ENCODE results near the gene SH3PXD2B. TPM values are rescaled to one million over a fixed set of nuclear protein-coding genes. Genes with fewer than 3 reads are reported as not detected.

Gene SH3PXD2B
- total and polyA plus RNA-seq, 2 donors (not counting 1 experiment from before 2014, with no cell fraction given) = not detected

DNA sequence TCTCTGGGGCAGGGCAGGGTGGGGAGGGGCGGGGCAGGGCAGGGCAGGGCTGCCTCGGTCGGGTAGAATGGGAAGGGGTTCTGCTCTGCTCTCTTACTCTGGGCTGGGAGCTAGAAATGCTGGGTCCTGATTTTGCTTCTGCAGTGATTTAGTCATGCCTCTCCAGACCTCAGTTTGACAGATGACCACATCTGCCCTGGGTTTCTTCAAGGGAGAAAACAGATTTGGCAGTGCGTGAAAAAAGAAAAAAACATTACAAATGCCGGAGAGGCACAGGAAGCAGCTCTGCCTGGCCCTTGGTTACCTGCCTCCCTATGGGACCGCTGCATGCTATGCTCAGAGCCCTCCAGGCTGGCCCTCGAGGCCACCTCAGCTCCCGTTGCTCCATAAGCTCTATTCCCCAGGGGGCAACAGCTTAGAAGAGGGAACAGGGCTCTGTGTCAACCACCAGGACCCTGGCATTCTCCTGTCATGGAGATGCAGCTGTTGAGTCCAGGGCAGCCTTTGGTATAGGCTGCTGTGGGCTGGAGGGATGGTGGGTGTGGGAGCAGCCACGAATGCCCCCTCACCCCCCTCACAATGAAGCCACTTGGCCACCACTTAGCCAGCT lies 117.5 kb downstream of the SH3PXD2B start:
- Histone ChIP-seq H3K9ac (ENCODE audit: low read length) (no peak overlapping the region), H3K9me3 (ENCODE audit: control extremely low read depth in 1 of 3, control insufficient read depth in 2 of 3, insufficient read depth in 1 of 3, low read length in 2 of 3) (no peaks in the 10 kb centered on the region), H3K79me2 (ENCODE audit: control insufficient read depth, insufficient read depth, low read length) (no peaks in the 10 kb centered on the region), H2AFZ (ENCODE audit: insufficient read depth, low read depth, low read length, poor library complexity, severe bottlenecking) (no peak overlapping the region), H4K20me1 (ENCODE audit: control insufficient read depth, insufficient read depth, low read length, poor library complexity, severe bottlenecking) (no peaks in the 10 kb centered on the region), H3K4me2 (replicated peaks; ENCODE audit: low read depth, low read length, poor library complexity, severe bottlenecking) (no peak overlapping the region), H3K4me3 (ENCODE audit: control extremely low read depth in 1 of 5, extremely low read depth in 1 of 5, insufficient read depth in 1 of 5, low read depth in 2 of 5, low read length in 4 of 5) (no peak overlapping the region), H3K27me3 (replicated peaks in 1 of 4; ENCODE audit: control extremely low read depth in 1 of 4, control insufficient read depth in 3 of 4, insufficient read depth in 4 of 4, low read length in 3 of 4) (no peaks in the 10 kb centered on the region), H3K27ac (ENCODE audit: low read length in 2 of 2) (no peak overlapping the region), H3K4me1 (ENCODE audit: control insufficient read depth in 2 of 2, insufficient read depth in 2 of 2, low read length in 2 of 2) (no peaks in the 10 kb centered on the region), H3K36me3 (replicated peaks in 1 of 2; ENCODE audit: control extremely low read depth in 1 of 2, control insufficient read depth in 1 of 2, extremely low read depth in 1 of 2, insufficient read depth in 2 of 2, low read length in 1 of 2) (no peaks in the 10 kb centered on the region)
- TF ChIP-seq, protein P1, sequence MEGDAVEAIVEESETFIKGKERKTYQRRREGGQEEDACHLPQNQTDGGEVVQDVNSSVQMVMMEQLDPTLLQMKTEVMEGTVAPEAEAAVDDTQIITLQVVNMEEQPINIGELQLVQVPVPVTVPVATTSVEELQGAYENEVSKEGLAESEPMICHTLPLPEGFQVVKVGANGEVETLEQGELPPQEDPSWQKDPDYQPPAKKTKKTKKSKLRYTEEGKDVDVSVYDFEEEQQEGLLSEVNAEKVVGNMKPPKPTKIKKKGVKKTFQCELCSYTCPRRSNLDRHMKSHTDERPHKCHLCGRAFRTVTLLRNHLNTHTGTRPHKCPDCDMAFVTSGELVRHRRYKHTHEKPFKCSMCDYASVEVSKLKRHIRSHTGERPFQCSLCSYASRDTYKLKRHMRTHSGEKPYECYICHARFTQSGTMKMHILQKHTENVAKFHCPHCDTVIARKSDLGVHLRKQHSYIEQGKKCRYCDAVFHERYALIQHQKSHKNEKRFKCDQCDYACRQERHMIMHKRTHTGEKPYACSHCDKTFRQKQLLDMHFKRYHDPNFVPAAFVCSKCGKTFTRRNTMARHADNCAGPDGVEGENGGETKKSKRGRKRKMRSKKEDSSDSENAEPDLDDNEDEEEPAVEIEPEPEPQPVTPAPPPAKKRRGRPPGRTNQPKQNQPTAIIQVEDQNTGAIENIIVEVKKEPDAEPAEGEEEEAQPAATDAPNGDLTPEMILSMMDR (IDR thresholded peaks at IDR 0.05) = no peak
- no peak for TF ChIP-seq EZH2 (IDR thresholded peaks at IDR 0.05; ENCODE audit: borderline replicate concordance, insufficient read depth, low read depth, low read length, poor library complexity, severe bottlenecking)
- WGBS (ENCODE audit: insufficient coverage) = 42% methylated on average over 7 of the region's 9 CpGs
- no peaks in the 10 kb centered on the region for H3K4me1 Mint-ChIP-seq
- no peaks in the 10 kb centered on the region for H3K9me3 Mint-ChIP-seq (ENCODE audit: insufficient read depth)
- DNase-seq (no peak), ATAC-seq (ENCODE audit: low read depth) (no peak)
- ChIA-PET CTCF (no interaction called here), POLR2A (no interaction called here)
- H3K27ac Mint-ChIP-seq = no peak overlapping the region
- H3K4me3 Mint-ChIP-seq = no peak overlapping the region
- intact Hi-C loops (cut with micrococcal nuclease) = no loop called here
- peaks cover 7% of the 10 kb centered on the region for H3K27me3 Mint-ChIP-seq

- no peak overlapping the region for H3K4me3 ChIP-seq (ENCODE audit: control extremely low read depth in 1 of 5, extremely low read depth in 1 of 5, insufficient read depth in 1 of 5, low read depth in 2 of 5, low read length in 4 of 5)
- H3K27ac ChIP-seq (ENCODE audit: low read length in 2 of 2) = no peak overlapping the region
- H3K4me1 ChIP-seq (ENCODE audit: control insufficient read depth in 2 of 2, insufficient read depth in 2 of 2, low read length in 2 of 2) = no peaks in the 10 kb centered on the region
- no peak overlapping the region for H3K4me2 ChIP-seq (replicated peaks; ENCODE audit: low read depth, low read length, poor library complexity, severe bottlenecking)
- H3K4me3 Mint-ChIP-seq = no peak overlapping the region
- POLR2A ChIA-PET = no interaction called here
- H3K27ac Mint-ChIP-seq = no peak overlapping the region
- no peaks in the 10 kb centered on the region for H3K79me2 ChIP-seq (ENCODE audit: control insufficient read depth, insufficient read depth, low read length)
- no peak for TF ChIP-seq EZH2 (IDR thresholded peaks at IDR 0.05; ENCODE audit: borderline replicate concordance, insufficient read depth, low read depth, low read length, poor library complexity, severe bottlenecking)
- TF ChIP-seq, protein P1 (IDR thresholded peaks at IDR 0.05) = no peak
- H3K9me3 Mint-ChIP-seq (ENCODE audit: insufficient read depth) = no peaks in the 10 kb centered on the region
- H3K36me3 ChIP-seq (replicated peaks in 1 of 2; ENCODE audit: control extremely low read depth in 1 of 2, control insufficient read depth in 1 of 2, extremely low read depth in 1 of 2, insufficient read depth in 2 of 2, low read length in 1 of 2) = no peaks in the 10 kb centered on the region
- no peak for ATAC-seq (ENCODE audit: low read depth)
- no peak for DNase-seq
- H3K4me1 Mint-ChIP-seq = no peaks in the 10 kb centered on the region
- H3K27me3 Mint-ChIP-seq = peaks cover 6% of the 10 kb centered on the region
- H3K9me3 ChIP-seq (ENCODE audit: control extremely low read depth in 1 of 3, control insufficient read depth in 2 of 3, insufficient read depth in 1 of 3, low read length in 2 of 3) = no peaks in the 10 kb centered on the region
- intact Hi-C loops (cut with micrococcal nuclease) = no loop called here
- no peak overlapping the region for H2AFZ ChIP-seq (ENCODE audit: insufficient read depth, low read depth, low read length, poor library complexity, severe bottlenecking)
- H4K20me1 ChIP-seq (ENCODE audit: control insufficient read depth, insufficient read depth, low read length, poor library complexity, severe bottlenecking) = no peaks in the 10 kb centered on the region
- H3K27me3 ChIP-seq (replicated peaks in 1 of 4; ENCODE audit: control extremely low read depth in 1 of 4, control insufficient read depth in 3 of 4, insufficient read depth in 4 of 4, low read length in 3 of 4) = no peaks in the 10 kb centered on the region
- 85% methylated on average over 7 of the region's 10 CpGs for WGBS (ENCODE audit: insufficient coverage)
- no peak overlapping the region for H3K9ac ChIP-seq (ENCODE audit: low read length)
- CTCF ChIA-PET = no interaction called here
Observed at GRCh38 chr5:172336264-172336663, 118.1 kb downstream of the SH3PXD2B start.

All from B cell (primary cell).